OCI-LY3 (cell line): ENCODE results near the gene CD274.

Experiments
- H2AFZ ChIP-seq: fragments of 200-600, 300-600 bp; shearing (Covaris generic); 2 replicates; pipeline ENCODE4 v1.6.0; 2014; ENCODE audit warnings: antibody characterized with exemption, low read depth, low read length
- H3K27ac ChIP-seq: fragments of 200-600, 300-600 bp; sonication (generic); 2 replicates; pipeline ENCODE4 v1.5.1; 2014; ENCODE audit warnings: mild to moderate bottlenecking, low read length, moderate library complexity, mixed read lengths
- H3K27me3 ChIP-seq: fragments of 200-600, 300-600 bp; sonication (generic); 2 replicates; pipeline ENCODE4 v1.6.1; 2014; ENCODE audit warnings: low read depth, low read length, mixed read lengths
- H3K36me3 ChIP-seq: fragments of 200-600, 300-600 bp; sonication (generic); replicated peaks from 2 replicates; pipeline ENCODE3; 2014; ENCODE audit warnings: low read depth, low read length, mixed read lengths
- H3K4me1 ChIP-seq: fragments of 300-600, 200-600 bp; sonication (generic); 2 replicates; pipeline ENCODE4 v1.6.1; 2014; ENCODE audit warnings: low read length, mixed read lengths
- H3K4me2 ChIP-seq: fragments of 200-600, 300-600 bp; sonication (generic); 2 replicates; pipeline ENCODE4 v1.6.1; 2014; ENCODE audit warnings: low read length, mixed read lengths
- H3K4me3 ChIP-seq: fragments of 300-600, 200-600 bp; sonication (generic); 2 replicates; pipeline ENCODE4 v1.5.1; 2014; ENCODE audit warnings: antibody characterized with exemption, mild to moderate bottlenecking, low read length, moderate library complexity
- H3K79me2 ChIP-seq: fragments of 300-600, 200-600 bp; shearing (Covaris generic); 2 replicates; pipeline ENCODE4 v1.6.1; 2014; ENCODE audit warnings: mild to moderate bottlenecking, low read length, mixed read lengths
- H3K9ac ChIP-seq: fragments of 300-600, 200-600 bp; shearing (Covaris generic); 2 replicates; pipeline ENCODE4 v1.6.0; 2014; ENCODE audit warnings: mild to moderate bottlenecking, low read length, moderate library complexity
- H3K9me3 ChIP-seq: fragments of 200-600, 300-600 bp; shearing (Covaris generic); 2 replicates; pipeline ENCODE4 v1.6.1; 2014; ENCODE audit warnings: low read length, mixed read lengths; ENCODE audit not compliant: insufficient read depth
- H4K20me1 ChIP-seq: fragments of 200-600, 300-600 bp; sonication (generic); 2 replicates; pipeline ENCODE4 v1.6.1; 2016; ENCODE audit warnings: low read length, mixed read lengths; ENCODE audit not compliant: insufficient read depth
- CTCF ChIP-seq: fragments of 200-600, 300-600 bp; sonication (generic); IDR thresholded peaks from 2 replicates; pipeline ENCODE4 v1.5.1; 2014; ENCODE audit warnings: antibody characterized with exemption, low read length, low read depth
- EZH2phosphoT487 ChIP-seq: fragments of 200-600 bp; shearing (Covaris generic); IDR thresholded peaks from 2 replicates; pipeline ENCODE4 v1.6.1; 2018; ENCODE audit warnings: antibody characterized with exemption, mixed run types, low read depth

The CD274 gene

GRCh38 chr9:5450359-5451091 is at the start of gene CD274:
Gene CD274, plus strand, starts transcription at chr9:5450542. Its CDS starts 5,572 bp downstream, at chr9:5456114.
- H3K9ac ChIP-seq, result peak within 1 kb of the TSS; percentile 70
- H3K9me3 ChIP-seq, result no peaks in the 10 kb centered on the region
- TF ChIP-seq EZH2phosphoT487 (no peak), CTCF (peak; percentile 88)
- no peaks in the 10 kb centered on the region for H4K20me1 ChIP-seq
- H3K27ac ChIP-seq, result peak within 1 kb of the TSS; percentile 82
- peak within 1 kb of the TSS; percentile 80 for H3K4me3 ChIP-seq
- H3K36me3 ChIP-seq, result no peaks in the 10 kb centered on the region
- H3K79me2 ChIP-seq, result peaks cover 16% of the 10 kb centered on the region; the same call in 1 of the 2 replicates
- H3K4me1 ChIP-seq, result peaks cover 89% of the 10 kb centered on the region
- H2AFZ ChIP-seq, result peak within 1 kb of the TSS; percentile 34; the same call in 1 of the 2 replicates
- no peaks in the 10 kb centered on the region for H3K27me3 ChIP-seq
- H3K4me2 ChIP-seq, result peak within 1 kb of the TSS; percentile 82

GRCh38 chr9:5402217-5402616 is 48.1 kb upstream of the CD274 start:
- Histone ChIP-seq H3K4me1 (no peaks in the 10 kb centered on the region), H3K79me2 (no peaks in the 10 kb centered on the region), H3K9ac (no peak overlapping the region), H3K4me2 (no peak overlapping the region), H3K36me3 (no peaks in the 10 kb centered on the region), H4K20me1 (no peaks in the 10 kb centered on the region), H3K27ac (no peak overlapping the region), H3K9me3 (no peaks in the 10 kb centered on the region), H3K27me3 (no peaks in the 10 kb centered on the region), H3K4me3 (no peak overlapping the region), H2AFZ (no peak overlapping the region)
- TF ChIP-seq EZH2phosphoT487 (no peak), CTCF (no peak)

GRCh38 chr9:5408596-5408995 is 41.7 kb upstream of the CD274 start:
- H4K20me1 ChIP-seq, result no peaks in the 10 kb centered on the region
- H3K4me2 ChIP-seq, result no peak overlapping the region
- no peaks in the 10 kb centered on the region; the same call in 1 of the 2 replicates for H3K9me3 ChIP-seq
- no peak overlapping the region for H2AFZ ChIP-seq
- H3K36me3 ChIP-seq, result peaks cover 9% of the 10 kb centered on the region
- no peak for TF ChIP-seq CTCF
- no peak for TF ChIP-seq EZH2phosphoT487
- no peaks in the 10 kb centered on the region for H3K27me3 ChIP-seq
- no peak overlapping the region for H3K9ac ChIP-seq
- no peaks in the 10 kb centered on the region for H3K79me2 ChIP-seq
- H3K27ac ChIP-seq, result no peak overlapping the region
- no peak overlapping the region for H3K4me3 ChIP-seq
- H3K4me1 ChIP-seq, result no peaks in the 10 kb centered on the region

- no peak overlapping the region for H3K27ac ChIP-seq
- H3K36me3 ChIP-seq, result peaks cover 3% of the 10 kb centered on the region
- no peaks in the 10 kb centered on the region for H3K27me3 ChIP-seq
- H3K79me2 ChIP-seq, result no peaks in the 10 kb centered on the region
- H2AFZ ChIP-seq, result no peak overlapping the region
- no peaks in the 10 kb centered on the region for H3K9me3 ChIP-seq
- H3K4me1 ChIP-seq, result no peaks in the 10 kb centered on the region
- no peak overlapping the region for H3K4me2 ChIP-seq
- H3K4me3 ChIP-seq, result no peak overlapping the region
- H4K20me1 ChIP-seq, result no peaks in the 10 kb centered on the region
- H3K9ac ChIP-seq, result no peak overlapping the region
- no peak for TF ChIP-seq CTCF
Observed at GRCh38 chr9:5416953-5417352, 33.4 kb upstream of the CD274 start.
